Adipose tissue (tissue), 3 donors: ENCODE data around the gene ACOX1. TPM values are rescaled to one million over a fixed set of nuclear protein-coding genes. Genes with fewer than 3 reads are reported as not detected.

Source experiments
- H3K27ac ChIP-seq: one replicate; pipeline ENCODE4 v1.5.1; 2013; ENCODE audit warnings: low read depth, low read length
- WGBS, 3 donors: extraction: QIAGEN DNeasy Blood & Tissue Kit; methylation state at CpG; one replicate each; pipeline ENCODE4 v1.1.7; 2013; 5-methylcytosine and 5-hydroxymethylcytosine counted together
- polyA plus RNA-seq, 3 donors: library from polyadenylated mRNA; stranded (reverse); fragments of 200-250 nt; gene quantifications; one replicate each; pipeline ENCODE4 v1.2.3, GENCODE V29; 2013
- donor health status: healthy with polysubstance abuse.
- donor health status: Bipolar disorder and iron deficiency.
- donor health status: healthy.

ACOX1 gene
- 10 to 100 TPM; 17.7 to 61.9 (median 19.8) TPM for polyA plus RNA-seq

DNA sequence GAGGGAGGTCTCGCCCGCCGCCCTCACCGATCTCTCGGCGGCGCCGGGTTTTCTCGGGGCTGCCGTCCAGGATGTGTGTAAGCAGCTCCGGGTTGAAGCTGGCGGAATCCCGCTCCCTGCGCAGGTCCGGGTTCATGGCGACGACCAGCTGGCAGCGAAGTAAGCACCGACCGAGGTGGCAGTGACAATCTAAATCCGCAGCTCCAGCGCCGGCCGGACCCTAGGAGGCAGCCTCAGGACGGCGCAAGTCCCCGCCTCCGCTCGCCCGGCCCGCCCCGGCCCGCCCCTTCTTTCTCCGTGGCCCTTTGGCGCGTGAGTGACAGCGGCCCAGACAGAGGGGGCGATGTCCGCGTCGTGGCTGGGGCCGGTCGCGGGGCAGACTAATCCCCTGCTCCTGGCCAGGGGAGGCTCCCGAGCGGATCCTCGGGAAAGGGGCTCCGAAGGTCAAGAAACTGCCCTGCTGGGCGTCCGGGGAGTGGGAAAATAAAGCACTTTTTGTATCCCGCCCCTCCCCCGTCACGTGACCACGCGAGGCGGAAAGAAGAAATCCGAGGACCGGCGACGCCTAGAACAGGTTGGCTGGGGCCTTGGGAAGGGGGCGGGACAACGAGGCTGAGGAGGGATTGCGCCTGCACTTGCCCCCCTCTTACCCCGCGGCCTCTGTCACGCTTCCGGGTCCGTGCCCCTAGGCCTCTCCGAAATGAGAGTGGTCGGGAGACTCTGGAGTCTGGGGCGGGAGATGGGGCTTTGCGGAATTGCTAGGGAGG lies at the start of gene ACOX1, which contains the start of gene TEN1:
Gene ACOX1 (minus strand): TSS at position 229 of the 767 bp plus-strand sequence. CDS start 93 bp downstream, at position 136.
Gene TEN1 (plus strand): TSS at position 303 of the 767 bp plus-strand sequence. CDS start 6,953 bp downstream, outside the sequence.
- peak within 1 kb of the TSS; percentile 93 for H3K27ac ChIP-seq
- 0 to 1% (median 0%) methylated on average over 60 to 72 of the region's 72 CpGs for WGBS, 3 donors

DNA sequence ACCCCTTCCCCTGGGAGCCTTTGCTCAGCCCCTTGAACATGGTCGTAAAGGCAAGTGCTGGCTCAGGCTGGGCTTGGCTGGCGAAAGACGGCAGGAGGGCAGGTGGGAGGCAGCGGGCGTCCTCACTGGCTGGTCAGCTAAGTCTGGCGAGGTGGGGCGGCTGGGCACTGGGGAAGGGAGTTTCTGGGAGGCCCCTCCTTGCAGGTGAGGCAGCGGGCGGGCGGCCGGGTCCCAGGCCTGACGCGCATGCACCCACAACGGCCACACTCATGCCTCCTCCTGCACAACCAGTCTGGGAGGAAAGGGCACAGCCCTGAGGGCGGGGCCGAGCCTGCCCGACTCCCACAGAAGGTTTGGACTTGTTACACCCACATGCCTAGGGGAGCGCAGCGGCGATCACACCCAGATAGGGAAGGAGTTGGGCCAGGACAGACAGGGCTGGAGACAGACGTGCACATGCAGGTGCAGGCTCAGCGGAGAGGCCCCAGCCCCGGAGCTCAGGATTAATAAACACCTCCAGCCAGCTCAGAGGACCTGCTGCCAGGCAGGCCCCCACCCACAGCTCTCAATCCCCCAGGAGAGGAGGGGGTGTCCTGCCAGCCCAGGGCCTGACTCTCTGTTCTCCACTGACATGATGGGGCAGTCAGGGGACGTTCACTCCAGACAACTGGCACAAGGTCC lies 48.3 kb upstream of the ACOX1 start, which contains the start of gene EVPL:
Gene EVPL (minus strand): TSS at position 148 of the 681 bp plus-strand sequence. CDS start 108 bp downstream, at position 40.
- no peak within 1 kb of the TSS for H3K27ac ChIP-seq
- WGBS, 3 donors: 52 to 69% (median 58%) methylated on average over 19 to 24 of the region's 24 CpGs

DNA sequence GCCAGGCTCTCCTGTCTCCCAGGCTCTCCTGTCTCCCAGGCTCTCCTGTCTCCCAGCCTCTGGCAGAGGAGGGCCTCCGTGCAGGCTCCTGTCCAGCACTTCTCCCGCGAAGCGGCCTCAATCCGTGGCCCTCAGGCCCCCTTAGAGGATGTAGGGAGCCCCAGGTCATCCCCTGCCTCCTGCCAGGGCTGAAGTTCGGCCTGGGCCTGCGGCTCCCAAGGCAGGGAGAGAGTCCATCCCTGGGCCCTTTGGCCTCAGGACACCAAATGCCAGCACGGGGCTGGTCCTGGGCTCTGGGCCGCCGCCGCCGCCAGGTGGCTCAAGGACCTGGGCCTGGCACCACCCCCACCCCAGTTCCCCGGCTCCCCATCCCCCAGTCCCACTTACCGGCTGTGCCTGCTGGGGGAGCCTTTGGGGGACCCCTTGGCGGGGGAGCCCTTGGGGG lies 47.8 kb upstream of the ACOX1 start:
- WGBS, 3 donors: 60 to 67% (median 62%) methylated on average over 15 of the region's 15 CpGs
- no peak overlapping the region for H3K27ac ChIP-seq

DNA sequence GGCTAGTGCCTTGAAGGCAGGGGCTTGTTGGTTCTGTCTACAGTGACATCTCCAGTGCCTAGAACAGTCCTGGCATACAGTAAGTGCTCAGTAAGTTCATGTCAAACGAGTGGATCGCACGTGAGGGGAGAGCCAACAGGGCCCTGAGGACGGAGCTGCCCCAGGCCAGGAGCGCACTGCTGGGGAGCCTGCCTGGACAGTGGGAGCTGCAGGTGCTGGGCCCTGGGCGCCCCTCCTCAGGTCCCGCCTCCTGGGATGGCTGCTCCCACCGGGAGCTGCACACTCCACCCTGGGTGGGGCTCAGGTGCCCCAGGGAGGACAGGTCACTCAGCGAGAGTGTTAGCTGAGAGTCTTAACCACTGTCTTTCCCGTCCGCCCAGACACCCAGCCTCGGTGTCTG lies 46.3 kb upstream of the ACOX1 start:
- H3K27ac ChIP-seq: no peak overlapping the region
- WGBS, 3 donors: 87 to 95% (median 93%) methylated on average over 9 to 12 of the region's 12 CpGs

DNA sequence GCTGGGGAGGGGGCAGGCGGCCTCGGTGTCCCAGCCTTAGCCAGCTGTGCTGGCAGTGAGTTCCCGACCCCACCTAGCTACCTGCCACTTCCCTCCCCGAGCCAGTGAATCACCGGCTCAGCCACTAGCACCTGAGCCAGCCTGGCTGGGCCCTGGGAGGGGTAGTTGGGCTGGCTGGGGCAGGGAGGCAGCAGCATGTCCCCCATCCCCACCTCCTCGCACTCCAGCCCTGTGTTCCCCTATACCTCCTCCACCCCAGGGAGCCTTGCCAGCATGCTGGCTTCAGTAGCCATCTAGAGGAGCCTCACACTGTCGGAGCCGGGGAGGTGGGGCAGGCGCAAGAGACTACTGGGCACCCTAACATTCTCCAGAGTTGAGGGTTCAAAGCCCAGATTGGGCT lies 45.4 kb upstream of the ACOX1 start:
- H3K27ac ChIP-seq: no peak overlapping the region

DNA sequence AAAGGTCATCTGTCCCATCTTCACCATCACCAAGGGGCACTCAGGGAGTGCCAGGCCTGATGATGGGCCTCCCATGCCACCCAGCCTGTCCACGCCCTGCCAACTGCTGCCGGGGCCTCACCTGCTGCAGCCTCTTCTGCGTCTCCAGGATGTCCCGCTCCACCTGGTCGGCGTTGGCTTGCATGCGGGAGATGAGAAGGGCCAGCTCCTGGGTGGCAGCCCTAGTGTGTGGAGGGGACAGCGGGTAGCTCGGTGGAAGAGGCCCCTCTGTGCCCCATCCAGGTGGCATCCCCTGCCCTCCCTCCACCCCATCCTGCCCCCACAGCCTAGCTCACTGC lies 44.9 kb upstream of the ACOX1 start:
- WGBS, 3 donors: 91 to 96% (median 94%) methylated on average over 9 of the region's 9 CpGs
- no peak overlapping the region for H3K27ac ChIP-seq

More for the DNA sequence above, 45.4 kb upstream of the ACOX1 start:
- 81 to 90% (median 88%) methylated on average over 9 of the region's 9 CpGs for WGBS, 3 donors

DNA sequence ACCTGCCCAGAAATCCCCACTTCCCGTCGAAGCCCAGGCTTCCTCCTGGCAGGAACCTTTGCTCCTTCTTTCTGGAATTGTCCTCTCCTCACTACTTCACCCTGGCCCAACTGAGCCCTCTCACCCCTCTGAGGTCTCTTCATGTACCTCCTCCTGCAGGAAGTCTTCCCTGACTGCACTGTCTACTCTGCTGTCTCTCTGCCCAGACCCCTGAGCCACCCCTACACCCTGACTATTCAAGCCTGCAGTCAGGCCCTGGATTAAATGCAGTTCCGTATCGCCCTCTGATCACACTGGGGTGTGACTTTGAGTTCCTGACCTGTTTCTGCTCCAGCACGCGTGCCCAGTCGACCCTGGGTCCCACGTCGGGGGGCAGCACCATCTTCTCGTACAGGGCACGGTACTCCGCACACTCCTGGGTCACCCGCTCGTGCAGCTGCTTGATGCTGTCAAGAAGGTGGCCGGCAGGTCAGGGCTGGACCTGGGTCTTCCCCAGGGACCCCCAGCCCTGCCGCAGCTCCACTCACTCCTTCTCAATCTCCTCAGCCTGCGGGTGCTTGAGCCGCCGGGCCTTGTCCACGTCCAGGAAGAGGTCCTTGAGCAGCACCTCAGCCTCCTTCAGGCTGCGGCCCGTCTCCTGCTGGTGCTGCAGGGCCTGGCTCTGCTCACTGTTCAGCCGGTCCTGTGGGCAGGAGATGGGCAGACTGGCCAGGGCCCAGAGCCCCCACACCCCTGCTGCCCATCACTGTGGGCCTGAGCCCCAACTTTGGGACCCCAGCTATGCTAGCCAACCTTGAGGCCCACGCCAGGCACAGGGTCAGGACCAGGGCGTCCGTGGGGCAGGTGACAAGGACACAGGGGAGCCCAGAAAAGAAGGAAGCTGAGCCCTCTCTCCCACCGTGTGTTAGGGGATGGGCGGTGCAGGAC lies 44.3 kb upstream of the ACOX1 start:
- no peak overlapping the region for H3K27ac ChIP-seq
- WGBS, 3 donors: 87 to 90% (median 90%) methylated on average over 22 to 28 of the region's 28 CpGs

DNA sequence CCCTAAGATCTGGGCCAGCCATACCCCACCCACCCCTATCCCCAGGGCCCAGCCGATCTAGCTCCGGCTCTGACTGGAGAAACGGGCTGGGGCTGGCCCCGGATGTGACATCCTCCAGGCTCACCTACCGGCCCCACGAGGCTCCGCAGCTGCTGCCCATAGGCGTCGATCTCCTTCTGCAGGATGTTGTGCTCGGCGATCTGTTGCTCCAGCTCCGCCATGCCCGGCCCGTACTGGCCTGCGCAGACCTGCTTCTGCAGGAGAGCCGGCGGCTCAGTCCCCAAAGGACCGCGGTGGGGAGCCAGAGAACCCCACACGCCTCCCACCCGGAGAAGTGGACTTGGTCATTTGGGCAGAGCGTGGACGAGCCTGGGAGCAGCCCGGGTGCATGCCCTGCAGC lies 43.3 kb upstream of the ACOX1 start:
- H3K27ac ChIP-seq: no peak overlapping the region
- WGBS, 3 donors: 71 to 83% (median 82%) methylated on average over 24 of the region's 24 CpGs

DNA sequence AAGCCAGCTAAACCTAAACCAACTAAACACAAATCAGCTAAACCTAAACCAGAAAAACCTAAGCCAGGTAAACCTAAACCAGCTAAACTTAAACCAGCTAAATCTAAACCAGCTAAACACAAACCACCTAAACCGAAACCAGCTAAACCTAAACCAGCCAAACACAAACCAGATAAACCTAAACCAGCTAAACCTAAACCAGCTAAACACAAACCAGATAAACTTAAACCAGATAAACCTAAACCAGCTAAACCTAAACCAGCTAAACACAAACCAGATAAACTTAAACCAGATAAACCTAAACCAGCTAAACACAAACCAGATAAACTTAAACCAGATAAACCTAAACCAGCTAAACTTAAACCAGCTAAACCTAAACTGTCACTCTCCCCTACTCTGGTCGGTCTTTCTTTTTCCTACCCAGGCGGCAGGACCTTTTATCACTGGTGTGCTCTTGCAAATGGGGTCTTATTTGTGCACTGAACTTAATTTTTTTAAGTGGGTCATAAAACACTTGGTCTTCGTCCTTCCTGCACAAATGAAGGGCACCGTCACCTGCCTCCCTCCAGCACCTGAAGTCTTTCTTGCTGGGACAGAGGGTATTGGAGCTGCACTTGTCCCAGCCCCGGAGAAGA lies 41.0 kb upstream of the ACOX1 start:
- WGBS, 3 donors: 87 to 90% (median 90%) methylated on average over 6 of the region's 6 CpGs
- no peak overlapping the region for H3K27ac ChIP-seq

DNA sequence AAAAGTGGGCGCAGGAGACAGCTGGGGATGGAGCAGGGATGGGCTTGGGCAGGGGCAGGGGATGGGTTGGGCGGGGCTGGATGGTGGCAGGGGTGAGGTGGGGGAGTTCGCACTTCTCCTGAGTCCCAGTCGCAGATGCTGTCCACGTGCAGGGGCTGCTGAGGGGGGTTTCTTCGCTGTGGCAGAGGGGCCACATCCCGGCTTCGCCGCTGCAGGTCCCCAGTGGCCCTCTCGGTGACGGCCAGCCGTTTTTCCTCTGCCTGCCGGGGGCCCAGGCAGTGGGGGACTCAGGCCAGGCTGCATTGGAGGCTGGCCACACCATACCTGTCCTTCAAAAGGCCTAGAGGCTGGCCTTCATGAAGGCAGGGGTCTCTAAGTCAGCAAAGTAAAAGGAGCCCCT lies 39.8 kb upstream of the ACOX1 start:
- 87 to 93% (median 88%) methylated on average over 9 to 13 of the region's 13 CpGs for WGBS, 3 donors
- H3K27ac ChIP-seq: no peak overlapping the region

DNA sequence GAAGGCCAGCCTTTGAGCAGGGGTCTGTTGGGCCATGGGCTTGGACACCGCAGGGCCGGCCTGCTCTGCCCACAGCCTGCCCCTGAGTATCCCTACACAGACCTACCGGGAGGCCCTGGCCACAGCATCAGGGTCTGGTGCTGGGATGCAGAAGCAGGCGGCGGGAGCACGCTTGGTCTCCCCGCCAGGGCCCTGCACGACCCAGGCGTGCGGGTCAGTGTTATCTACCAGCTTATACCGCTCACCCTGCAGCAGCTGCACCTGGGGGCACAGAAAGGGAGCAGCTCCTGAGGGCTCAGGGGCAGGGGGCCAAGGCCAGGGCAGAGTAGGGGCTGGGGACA lies 39.3 kb upstream of the ACOX1 start:
- WGBS, 3 donors: 82 to 90% (median 87%) methylated on average over 11 of the region's 11 CpGs
- no peak overlapping the region for H3K27ac ChIP-seq

DNA sequence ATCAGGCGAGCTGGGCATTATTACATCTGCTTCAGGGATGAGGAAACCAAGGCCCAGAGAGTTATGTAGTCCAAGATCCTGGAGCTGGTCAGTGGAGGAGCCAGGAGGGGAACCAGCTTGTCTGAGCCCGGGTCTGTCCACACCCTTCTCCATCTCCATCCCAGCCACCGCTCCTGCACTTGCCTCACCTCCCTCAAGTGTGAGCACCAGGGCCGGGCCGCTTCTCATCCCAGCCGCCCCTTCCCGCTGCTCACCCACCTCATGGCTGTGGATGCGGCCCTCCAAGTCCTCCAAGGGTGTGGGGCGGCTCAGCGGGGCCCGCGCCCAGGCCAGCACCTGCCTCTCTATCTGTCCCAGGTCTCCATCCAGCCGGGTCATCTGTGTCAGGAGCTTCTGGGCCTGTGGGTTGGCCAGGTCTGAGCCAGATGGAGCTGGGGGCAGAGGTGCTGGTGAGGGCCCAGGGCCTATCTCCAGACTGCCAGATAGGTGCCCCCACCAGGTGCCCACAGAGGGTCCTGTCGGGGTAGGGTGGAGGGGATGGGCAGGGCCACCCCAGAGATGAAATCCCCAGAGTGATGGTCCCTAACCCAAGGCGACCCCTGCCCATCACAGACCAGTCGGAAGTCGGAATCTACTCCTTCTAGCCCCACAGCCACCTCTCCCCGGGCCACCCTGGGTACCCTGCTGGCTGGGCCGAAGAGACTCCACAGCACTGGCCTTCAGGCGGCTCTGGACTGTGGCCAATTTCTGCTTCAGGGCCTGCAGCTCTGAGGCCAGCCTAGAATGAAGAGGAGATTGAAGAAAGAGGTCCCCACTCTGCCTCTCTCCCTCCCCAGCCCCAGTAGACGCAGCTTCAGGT lies 38.7 kb upstream of the ACOX1 start:
- WGBS, 3 donors: 86 to 93% (median 86%) methylated on average over 20 to 21 of the region's 21 CpGs
- no peak overlapping the region for H3K27ac ChIP-seq

DNA sequence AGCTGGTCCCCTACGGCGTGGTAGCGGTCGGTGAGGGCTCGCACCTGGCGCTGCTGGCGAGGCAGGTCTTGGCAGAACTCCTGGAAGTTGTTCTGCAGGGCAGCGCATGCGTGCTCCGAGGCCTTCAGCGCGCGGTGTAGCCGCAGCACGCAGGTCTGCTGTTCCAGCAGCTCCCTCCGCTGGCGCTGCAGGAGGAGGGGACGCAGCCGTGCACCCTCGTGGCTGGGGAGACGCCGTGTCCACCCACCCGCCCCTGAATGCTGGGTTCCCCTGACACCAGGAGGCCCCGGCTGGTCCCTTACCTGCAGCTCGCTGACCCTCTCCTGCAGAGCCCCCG lies 35.9 kb upstream of the ACOX1 start:
- 78 to 86% (median 82%) methylated on average over 25 to 26 of the region's 26 CpGs for WGBS, 3 donors
- no peak overlapping the region for H3K27ac ChIP-seq

DNA sequence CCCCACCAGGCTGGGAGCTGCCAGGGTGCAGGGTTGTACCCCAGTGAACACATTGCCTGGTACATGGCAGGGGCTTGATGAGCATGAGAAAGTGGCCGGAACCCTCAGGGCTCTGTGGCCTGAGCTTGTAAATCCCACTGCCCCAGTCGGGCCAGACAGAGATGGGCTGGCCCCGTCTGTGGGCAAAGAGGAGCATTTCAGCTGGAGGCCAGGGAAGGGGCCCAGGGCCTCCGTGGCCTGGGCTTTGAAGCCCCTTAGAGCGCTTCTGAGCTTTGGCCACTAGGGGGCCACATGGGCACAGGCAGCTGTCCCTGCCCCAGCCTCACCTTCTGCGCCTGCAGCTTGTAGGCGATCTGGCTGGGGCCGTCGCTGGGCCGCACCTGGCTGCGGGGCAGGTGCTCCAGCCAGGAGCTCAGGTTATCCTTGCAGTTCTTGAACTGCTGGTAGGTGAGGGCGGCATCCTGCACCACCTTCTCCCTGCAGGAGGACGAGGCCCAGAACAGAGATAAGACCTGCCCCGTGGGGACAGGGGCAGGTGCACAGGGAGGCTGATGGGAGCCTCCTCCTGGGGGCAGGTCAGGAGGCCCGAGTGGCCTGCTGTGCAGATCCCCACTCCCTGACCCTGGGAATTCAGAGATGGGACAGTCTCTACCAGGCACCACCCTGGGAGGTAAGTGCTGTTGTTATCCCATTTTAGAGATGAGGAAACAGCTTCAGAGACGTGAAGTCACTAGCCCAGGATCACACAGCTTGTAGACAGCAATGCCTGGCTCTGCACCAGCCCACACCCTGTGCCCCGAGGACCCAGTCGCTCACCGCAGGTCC lies 35.3 kb upstream of the ACOX1 start:
- no peak overlapping the region for H3K27ac ChIP-seq
- 21 to 32% (median 26%) methylated on average over 19 of the region's 19 CpGs for WGBS, 3 donors

DNA sequence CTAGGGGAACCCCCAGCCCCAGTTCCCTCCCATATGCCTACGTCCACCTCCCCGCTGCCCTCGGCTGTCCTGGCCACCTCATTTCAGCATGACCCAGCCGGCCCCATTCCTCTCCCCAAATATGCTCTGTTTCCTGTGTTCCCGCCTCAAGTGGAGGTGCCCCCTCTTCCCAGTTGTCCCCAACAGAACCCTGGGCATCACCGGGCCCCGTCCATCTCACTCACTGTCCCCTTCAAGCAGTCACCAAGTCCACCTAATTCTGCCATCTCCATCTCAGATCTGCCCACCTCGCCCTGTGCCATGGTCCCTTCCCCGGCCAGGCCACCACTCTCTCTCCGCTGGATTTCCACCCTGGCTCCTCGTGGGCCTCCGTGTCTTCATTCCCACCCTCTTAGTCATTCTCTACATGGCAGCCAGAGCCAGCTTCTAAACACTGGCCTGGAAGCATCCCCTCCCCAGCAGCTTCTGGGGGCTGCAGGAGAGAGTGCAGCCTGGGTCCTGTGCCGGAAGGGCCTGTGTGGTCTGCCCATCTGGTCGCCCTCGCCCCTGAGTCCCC lies 34.5 kb upstream of the ACOX1 start:
- WGBS, 3 donors: 76 to 82% (median 77%) methylated on average over 15 of the region's 15 CpGs
- H3K27ac ChIP-seq: no peak overlapping the region

DNA sequence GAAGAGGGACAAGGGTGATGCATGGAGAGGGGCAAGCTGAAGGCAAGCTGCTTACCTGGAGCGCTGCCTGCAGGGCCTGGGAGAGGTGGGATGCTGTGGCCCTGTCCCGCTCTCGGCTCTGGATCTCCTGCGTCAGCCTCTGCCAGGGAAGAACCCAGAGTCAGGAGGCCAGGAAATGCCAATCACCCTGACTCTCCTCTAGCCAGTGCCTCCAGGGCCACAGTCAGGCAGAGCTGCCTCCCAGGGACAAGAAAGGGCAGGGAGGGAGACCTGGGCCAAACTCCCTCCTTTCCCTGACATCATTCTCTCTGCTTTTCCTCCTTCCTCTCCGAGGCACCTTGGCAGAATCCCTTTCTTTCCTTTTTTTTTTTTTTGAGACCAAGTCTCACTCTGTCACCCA lies 33.0 kb upstream of the ACOX1 start:
- WGBS, 3 donors: 83 to 86% (median 85%) methylated on average over 5 of the region's 5 CpGs
- no peak overlapping the region for H3K27ac ChIP-seq
